ENCODE data around the gene SLC12A3. TPM values are rescaled to one million over a fixed set of nuclear protein-coding genes. Genes with fewer than 3 reads are reported as not detected.

The SLC12A3 gene
- total RNA-seq, 4 donors from 2014 or later: not detected

DNA sequence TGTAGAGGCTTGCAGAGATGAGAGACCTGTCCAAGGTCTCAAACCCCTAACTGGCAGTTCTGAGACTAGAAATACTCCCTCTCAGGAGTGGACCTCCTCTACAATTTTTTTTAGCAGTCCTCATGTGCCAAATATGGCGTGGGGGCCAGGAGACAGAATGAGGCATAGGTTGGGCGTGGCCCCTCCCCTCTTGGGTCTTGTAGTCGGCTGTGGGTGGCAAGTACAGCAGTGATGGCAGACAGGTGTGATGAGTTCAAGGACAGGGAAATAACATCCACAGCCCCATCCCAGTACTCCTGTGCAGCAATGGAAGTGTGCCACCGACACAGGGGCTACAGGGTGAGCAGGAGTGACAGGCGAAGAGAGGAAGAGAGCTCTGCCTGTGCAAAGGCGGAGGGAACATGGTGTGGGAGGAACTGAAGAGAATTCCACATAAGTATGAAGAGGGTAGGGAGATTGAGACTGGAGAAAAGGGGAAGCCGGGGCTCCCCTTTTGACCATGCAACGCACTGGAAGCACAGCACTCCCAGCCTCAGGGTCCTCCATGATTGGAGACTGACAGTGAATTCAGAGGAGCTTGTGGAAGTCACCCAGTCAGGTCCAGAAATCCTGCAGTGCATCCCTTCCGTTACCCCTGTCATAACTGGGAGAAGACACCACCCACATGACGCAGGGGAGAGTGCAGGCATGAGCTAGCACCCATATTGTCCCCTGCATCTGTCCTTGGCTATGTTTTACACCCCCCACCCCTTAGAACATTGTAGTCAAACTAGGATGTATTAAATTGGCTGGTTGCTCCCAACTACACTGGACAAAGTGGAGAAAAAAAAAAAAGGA is 82.0 kb downstream of the SLC12A3 start:
- H3K27me3 ChIP-seq: no peaks in the 10 kb centered on the region
- TF ChIP-seq POLR2AphosphoS5 (IDR thresholded peaks at IDR 0.05): no peak
- TF ChIP-seq POLR2A (IDR thresholded peaks at IDR 0.05): no peak
- no peak for TF ChIP-seq EP300 (IDR thresholded peaks at IDR 0.05)
- TF ChIP-seq, protein P1, sequence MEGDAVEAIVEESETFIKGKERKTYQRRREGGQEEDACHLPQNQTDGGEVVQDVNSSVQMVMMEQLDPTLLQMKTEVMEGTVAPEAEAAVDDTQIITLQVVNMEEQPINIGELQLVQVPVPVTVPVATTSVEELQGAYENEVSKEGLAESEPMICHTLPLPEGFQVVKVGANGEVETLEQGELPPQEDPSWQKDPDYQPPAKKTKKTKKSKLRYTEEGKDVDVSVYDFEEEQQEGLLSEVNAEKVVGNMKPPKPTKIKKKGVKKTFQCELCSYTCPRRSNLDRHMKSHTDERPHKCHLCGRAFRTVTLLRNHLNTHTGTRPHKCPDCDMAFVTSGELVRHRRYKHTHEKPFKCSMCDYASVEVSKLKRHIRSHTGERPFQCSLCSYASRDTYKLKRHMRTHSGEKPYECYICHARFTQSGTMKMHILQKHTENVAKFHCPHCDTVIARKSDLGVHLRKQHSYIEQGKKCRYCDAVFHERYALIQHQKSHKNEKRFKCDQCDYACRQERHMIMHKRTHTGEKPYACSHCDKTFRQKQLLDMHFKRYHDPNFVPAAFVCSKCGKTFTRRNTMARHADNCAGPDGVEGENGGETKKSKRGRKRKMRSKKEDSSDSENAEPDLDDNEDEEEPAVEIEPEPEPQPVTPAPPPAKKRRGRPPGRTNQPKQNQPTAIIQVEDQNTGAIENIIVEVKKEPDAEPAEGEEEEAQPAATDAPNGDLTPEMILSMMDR (IDR thresholded peaks at IDR 0.05): no peak
- H3K36me3 ChIP-seq: peaks cover 3 to 64% of the 10 kb centered on the region in 2 donors
- 77 to 80% methylated on average over 4 to 5 of the region's 10 CpGs for WGBS, 2 donors (ENCODE audit: low coverage in 1 of 2)
- H3K4me1 ChIP-seq: peaks cover 0 to 5% (median 0%) of the 10 kb centered on the region in 3 donors
- no peaks in the 10 kb centered on the region for H3K9me3 ChIP-seq
- no peak overlapping the region for H3K27ac ChIP-seq
- H3K4me3 ChIP-seq: no peak overlapping the region
- ATAC-seq: peak; percentile 29

DNA sequence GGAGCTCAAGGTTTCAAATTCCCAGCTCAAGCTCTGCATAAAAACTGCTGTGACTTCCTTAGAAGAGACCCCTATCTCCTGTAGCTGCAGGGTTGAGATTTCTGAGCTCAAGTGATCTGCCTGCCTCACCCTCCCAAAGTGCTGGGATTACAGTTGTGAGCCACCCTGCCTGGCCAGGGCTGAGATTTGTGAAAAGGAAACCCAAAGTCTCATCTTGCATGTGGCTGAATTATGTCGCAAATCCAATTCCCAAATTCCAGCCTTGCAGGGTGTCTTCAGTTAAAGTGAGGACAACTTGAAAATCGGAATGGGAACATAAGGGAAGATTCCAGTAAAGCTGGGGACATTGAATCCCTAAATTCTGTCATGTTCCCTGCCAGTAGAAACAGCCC is 82.6 kb downstream of the SLC12A3 start:
- no peak for ATAC-seq
- no peak for TF ChIP-seq POLR2A (IDR thresholded peaks at IDR 0.05)
- no peak for TF ChIP-seq EP300 (IDR thresholded peaks at IDR 0.05)
- TF ChIP-seq, protein P1 (IDR thresholded peaks at IDR 0.05): no peak
- no peak for TF ChIP-seq POLR2AphosphoS5 (IDR thresholded peaks at IDR 0.05)

DNA sequence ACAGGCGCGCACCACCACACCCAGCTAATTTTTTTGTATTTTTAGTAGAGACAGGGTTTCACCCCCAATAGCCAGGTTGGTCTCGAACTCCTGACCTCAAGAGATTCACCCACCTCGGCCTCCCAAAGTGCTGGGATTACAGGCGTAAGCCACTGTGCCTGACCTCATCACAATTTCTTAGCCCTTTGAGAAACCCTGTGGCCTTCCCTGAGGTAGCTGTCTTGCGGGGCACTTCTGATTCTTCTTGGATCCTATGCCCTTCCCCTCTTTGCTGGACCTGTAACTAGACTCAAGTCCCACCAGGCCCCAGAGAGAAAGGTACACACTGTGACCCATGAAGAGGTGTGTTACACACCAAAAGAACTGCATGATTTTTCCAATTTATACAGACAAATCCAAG is 83.2 kb downstream of the SLC12A3 start:
- WGBS, 2 donors (ENCODE audit: low coverage in 1 of 2): 86 to 96% methylated on average over 3 to 5 of the region's 6 CpGs
- ATAC-seq: no peak
- Histone ChIP-seq H3K27ac (no peak overlapping the region), H3K4me3 (no peak overlapping the region), H3K4me1 (peaks cover 0 to 5% (median 0%) of the 10 kb centered on the region in 3 donors), H3K27me3 (no peaks in the 10 kb centered on the region), H3K9me3 (no peaks in the 10 kb centered on the region), H3K36me3 (peaks cover 0 to 52% of the 10 kb centered on the region in 2 donors)
- TF ChIP-seq, protein P1 (IDR thresholded peaks at IDR 0.05): no peak
- TF ChIP-seq POLR2AphosphoS5 (IDR thresholded peaks at IDR 0.05): no peak
- TF ChIP-seq POLR2A (IDR thresholded peaks at IDR 0.05): no peak
- TF ChIP-seq EP300 (IDR thresholded peaks at IDR 0.05): no peak

More for the DNA sequence above, 82.6 kb downstream of the SLC12A3 start:
- H3K4me1 ChIP-seq: peaks cover 0 to 5% (median 0%) of the 10 kb centered on the region in 3 donors
- 100% methylated on average over 2 of the region's 2 CpGs; no CpG with 5 or more reads in 1 of the 2 donors for WGBS, 2 donors (ENCODE audit: low coverage in 1 of 2)
- no peak overlapping the region for H3K27ac ChIP-seq
- peaks cover 3 to 58% of the 10 kb centered on the region in 2 donors for H3K36me3 ChIP-seq
- H3K9me3 ChIP-seq: no peaks in the 10 kb centered on the region
- H3K4me3 ChIP-seq: no peak overlapping the region
- H3K27me3 ChIP-seq: no peaks in the 10 kb centered on the region

DNA sequence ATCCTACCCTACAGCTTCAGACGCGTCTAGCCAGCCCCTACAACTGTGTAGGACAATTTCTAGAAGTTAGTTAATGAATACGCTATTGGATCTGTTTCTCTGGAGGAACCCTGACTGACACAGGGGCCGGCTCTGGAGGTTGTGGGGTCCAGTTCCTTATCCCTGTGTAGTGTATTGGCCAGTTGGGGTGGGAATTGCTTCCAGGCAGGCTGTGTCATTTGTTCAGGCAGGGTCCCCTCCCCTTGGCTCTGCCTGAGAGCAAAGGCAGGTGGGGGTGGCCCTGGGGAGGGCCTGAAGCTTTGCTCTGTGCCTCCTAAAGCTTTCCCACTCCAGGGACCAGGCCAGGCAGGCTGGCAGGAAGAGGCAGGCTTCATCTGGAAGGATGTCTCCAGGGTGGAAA is 85.0 kb downstream of the SLC12A3 start:
- H3K4me3 ChIP-seq: no peak overlapping the region
- ATAC-seq: no peak
- H3K27me3 ChIP-seq: no peaks in the 10 kb centered on the region
- peaks cover 0 to 34% of the 10 kb centered on the region in 2 donors for H3K36me3 ChIP-seq
- no peak overlapping the region for H3K27ac ChIP-seq
- TF ChIP-seq POLR2AphosphoS5 (IDR thresholded peaks at IDR 0.05) (no peak), EP300 (IDR thresholded peaks at IDR 0.05) (no peak)
- TF ChIP-seq, protein P1 (IDR thresholded peaks at IDR 0.05): no peak
- H3K4me1 ChIP-seq: peaks cover 0 to 4% (median 0%) of the 10 kb centered on the region in 3 donors
- no peaks in the 10 kb centered on the region for H3K9me3 ChIP-seq
- WGBS, 2 donors (ENCODE audit: low coverage in 1 of 2): 74 to 86% methylated on average over 4 of the region's 4 CpGs

DNA sequence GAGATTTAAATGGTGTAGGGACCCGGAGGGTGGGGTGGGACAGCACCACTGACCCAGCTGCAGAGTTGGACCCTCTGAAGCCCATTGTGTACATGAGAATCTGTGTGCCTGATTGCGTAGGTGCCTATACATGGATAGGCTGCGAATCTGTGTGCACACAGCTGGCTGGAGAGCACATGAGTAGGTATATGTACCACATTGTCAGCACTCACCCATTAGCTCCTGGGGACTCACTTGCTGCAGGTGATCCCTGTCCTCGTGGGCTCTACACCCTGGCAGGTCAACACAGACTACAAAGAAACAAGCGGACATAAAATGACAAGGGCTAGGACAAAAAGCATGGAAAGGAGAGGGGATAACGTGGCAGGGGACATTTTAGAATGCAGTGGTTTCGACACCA is 85.4 kb downstream of the SLC12A3 start:
- no peak overlapping the region for H3K27ac ChIP-seq
- H3K4me1 ChIP-seq: no peaks in the 10 kb centered on the region
- H3K36me3 ChIP-seq: peaks cover 0 to 30% of the 10 kb centered on the region in 2 donors
- WGBS, 2 donors (ENCODE audit: low coverage in 1 of 2): 83 to 84% methylated on average over 2 to 4 of the region's 7 CpGs
- H3K4me3 ChIP-seq: no peak overlapping the region
- TF ChIP-seq POLR2A (IDR thresholded peaks at IDR 0.05): no peak
- TF ChIP-seq POLR2AphosphoS5 (IDR thresholded peaks at IDR 0.05): no peak
- TF ChIP-seq, protein P1 (IDR thresholded peaks at IDR 0.05): no peak
- TF ChIP-seq EP300 (IDR thresholded peaks at IDR 0.05): no peak
- no peak for ATAC-seq
- H3K27me3 ChIP-seq: no peaks in the 10 kb centered on the region
- no peaks in the 10 kb centered on the region for H3K9me3 ChIP-seq

All from gastroesophageal sphincter (tissue), 4 donors.